ENCODE measurements around the gene GPR31.

Gene GPR31

DNA sequence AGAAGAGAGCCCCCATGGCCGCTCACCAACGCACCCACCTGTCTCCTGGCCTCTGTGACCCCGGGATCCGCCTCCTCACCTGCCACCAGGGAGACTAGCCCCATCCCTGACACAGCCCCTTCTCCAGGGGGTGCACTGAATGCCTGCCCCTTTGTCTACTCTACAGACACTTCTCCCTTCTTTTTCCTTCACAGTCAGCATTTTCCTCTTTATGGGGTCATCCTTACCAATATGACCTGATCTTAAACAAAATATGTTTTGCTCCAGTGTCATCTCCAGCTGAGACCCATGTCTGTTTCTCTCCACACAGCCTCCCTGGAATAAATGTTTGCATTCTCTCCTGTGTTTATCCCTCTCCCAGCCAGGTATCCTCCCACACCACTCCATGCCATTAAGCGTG, 49.5 kb downstream of the GPR31 start:
- TF ChIP-seq, protein P1, sequence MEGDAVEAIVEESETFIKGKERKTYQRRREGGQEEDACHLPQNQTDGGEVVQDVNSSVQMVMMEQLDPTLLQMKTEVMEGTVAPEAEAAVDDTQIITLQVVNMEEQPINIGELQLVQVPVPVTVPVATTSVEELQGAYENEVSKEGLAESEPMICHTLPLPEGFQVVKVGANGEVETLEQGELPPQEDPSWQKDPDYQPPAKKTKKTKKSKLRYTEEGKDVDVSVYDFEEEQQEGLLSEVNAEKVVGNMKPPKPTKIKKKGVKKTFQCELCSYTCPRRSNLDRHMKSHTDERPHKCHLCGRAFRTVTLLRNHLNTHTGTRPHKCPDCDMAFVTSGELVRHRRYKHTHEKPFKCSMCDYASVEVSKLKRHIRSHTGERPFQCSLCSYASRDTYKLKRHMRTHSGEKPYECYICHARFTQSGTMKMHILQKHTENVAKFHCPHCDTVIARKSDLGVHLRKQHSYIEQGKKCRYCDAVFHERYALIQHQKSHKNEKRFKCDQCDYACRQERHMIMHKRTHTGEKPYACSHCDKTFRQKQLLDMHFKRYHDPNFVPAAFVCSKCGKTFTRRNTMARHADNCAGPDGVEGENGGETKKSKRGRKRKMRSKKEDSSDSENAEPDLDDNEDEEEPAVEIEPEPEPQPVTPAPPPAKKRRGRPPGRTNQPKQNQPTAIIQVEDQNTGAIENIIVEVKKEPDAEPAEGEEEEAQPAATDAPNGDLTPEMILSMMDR (IDR thresholded peaks at IDR 0.05; ENCODE audit: insufficient read depth, low read length, poor library complexity, severe bottlenecking) = no peak
- TF ChIP-seq EZH2phosphoT487 (conservative IDR thresholded peaks at IDR 0.05; ENCODE audit: low read length) = no peak
- no peaks in the 10 kb centered on the region for H3K9me3 ChIP-seq (ENCODE audit: insufficient read depth, low read length)
- H3K27ac ChIP-seq (ENCODE audit: low read depth, low read length) = no peak overlapping the region
- no peak overlapping the region for H3K4me3 ChIP-seq (ENCODE audit: insufficient read depth, low read length, poor library complexity, severe bottlenecking)
- no peak overlapping the region for H3K9ac ChIP-seq (ENCODE audit: low read length)
- no peaks in the 10 kb centered on the region for H4K20me1 ChIP-seq (ENCODE audit: low read depth, low read length)
- no peaks in the 10 kb centered on the region for H3K9me2 ChIP-seq (replicated peaks; ENCODE audit: insufficient read depth, low read length)
- no peaks in the 10 kb centered on the region for H3F3A ChIP-seq (ENCODE audit: insufficient read depth)
- no peaks in the 10 kb centered on the region for H3K27me3 ChIP-seq (ENCODE audit: low read length)
- no peaks in the 10 kb centered on the region for H3K36me3 ChIP-seq (ENCODE audit: low read length)
- H3K4me2 ChIP-seq (ENCODE audit: low read depth, low read length, poor library complexity, severe bottlenecking) = no peak overlapping the region
- no peaks in the 10 kb centered on the region for H3K79me2 ChIP-seq (ENCODE audit: insufficient read depth, low read length)
- no peak overlapping the region for H2AFZ ChIP-seq (ENCODE audit: low read depth, low read length, severe bottlenecking)

DNA sequence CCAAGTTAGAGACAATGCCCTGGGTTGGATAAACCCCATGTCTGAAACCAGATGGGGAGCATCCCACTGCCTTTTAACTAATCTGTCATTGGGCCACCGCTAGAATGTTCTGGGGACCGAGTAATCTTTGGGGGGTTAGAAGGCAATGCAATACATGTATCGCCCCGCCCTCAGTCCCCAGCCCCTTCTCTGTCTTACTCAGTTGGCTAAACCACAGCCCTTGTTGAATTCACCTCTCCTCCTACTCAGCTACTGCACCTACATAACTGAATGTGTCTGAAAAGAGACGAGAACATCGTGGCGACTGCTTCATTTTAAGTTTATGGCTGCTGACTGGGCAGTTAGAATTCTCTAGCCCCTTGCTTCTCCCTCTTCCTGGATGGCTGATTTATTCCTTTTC, 50.0 kb downstream of the GPR31 start:
- no peak overlapping the region for H2AFZ ChIP-seq (ENCODE audit: low read depth, low read length, severe bottlenecking)
- no peak overlapping the region for H3K9ac ChIP-seq (ENCODE audit: low read length)
- H3K4me3 ChIP-seq (ENCODE audit: insufficient read depth, low read length, poor library complexity, severe bottlenecking) = no peak overlapping the region
- H4K20me1 ChIP-seq (ENCODE audit: low read depth, low read length) = no peaks in the 10 kb centered on the region
- no peak overlapping the region for H3K27ac ChIP-seq (ENCODE audit: low read depth, low read length)
- no peaks in the 10 kb centered on the region for H3F3A ChIP-seq (ENCODE audit: insufficient read depth)
- H3K27me3 ChIP-seq (ENCODE audit: low read length) = no peaks in the 10 kb centered on the region
- H3K4me2 ChIP-seq (ENCODE audit: low read depth, low read length, poor library complexity, severe bottlenecking) = no peak overlapping the region
- no peaks in the 10 kb centered on the region for H3K9me3 ChIP-seq (ENCODE audit: insufficient read depth, low read length)
- no peaks in the 10 kb centered on the region for H3K36me3 ChIP-seq (ENCODE audit: low read length)
- H3K79me2 ChIP-seq (ENCODE audit: insufficient read depth, low read length) = no peaks in the 10 kb centered on the region
- TF ChIP-seq, protein P1 (IDR thresholded peaks at IDR 0.05; ENCODE audit: insufficient read depth, low read length, poor library complexity, severe bottlenecking) = no peak
- no peak for TF ChIP-seq EZH2phosphoT487 (conservative IDR thresholded peaks at IDR 0.05; ENCODE audit: low read length)
- no peaks in the 10 kb centered on the region for H3K9me2 ChIP-seq (replicated peaks; ENCODE audit: insufficient read depth, low read length)

DNA sequence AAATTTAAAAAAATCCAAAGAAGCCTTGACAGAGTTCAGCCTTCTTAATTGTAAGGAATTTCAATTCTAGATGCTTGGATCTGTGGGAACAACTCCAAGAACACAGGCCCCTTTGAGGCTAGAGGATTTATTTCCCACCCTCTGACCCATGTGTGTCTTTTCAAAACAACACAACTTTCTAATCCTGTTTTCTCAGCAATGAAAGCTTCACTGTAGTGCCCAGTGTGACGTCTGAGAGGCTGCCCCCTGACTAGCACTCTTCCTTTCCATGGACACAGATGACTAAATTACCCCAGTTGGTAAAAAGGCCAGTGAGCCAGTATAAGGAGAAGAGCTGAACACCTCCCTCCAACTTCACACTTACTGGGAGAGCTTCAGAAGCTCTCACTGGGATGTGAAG, 51.4 kb downstream of the GPR31 start:
- TF ChIP-seq, protein P1 (IDR thresholded peaks at IDR 0.05; ENCODE audit: insufficient read depth, low read length, poor library complexity, severe bottlenecking) = no peak
- TF ChIP-seq EZH2phosphoT487 (conservative IDR thresholded peaks at IDR 0.05; ENCODE audit: low read length) = no peak
- Histone ChIP-seq H3K4me3 (ENCODE audit: insufficient read depth, low read length, poor library complexity, severe bottlenecking) (no peak overlapping the region), H3K9me3 (ENCODE audit: insufficient read depth, low read length) (no peaks in the 10 kb centered on the region), H2AFZ (ENCODE audit: low read depth, low read length, severe bottlenecking) (no peak overlapping the region), H3K36me3 (ENCODE audit: low read length) (no peaks in the 10 kb centered on the region), H3K4me2 (ENCODE audit: low read depth, low read length, poor library complexity, severe bottlenecking) (no peak overlapping the region), H4K20me1 (ENCODE audit: low read depth, low read length) (no peaks in the 10 kb centered on the region), H3K9me2 (replicated peaks; ENCODE audit: insufficient read depth, low read length) (no peaks in the 10 kb centered on the region), H3F3A (ENCODE audit: insufficient read depth) (no peaks in the 10 kb centered on the region), H3K79me2 (ENCODE audit: insufficient read depth, low read length) (no peaks in the 10 kb centered on the region), H3K9ac (ENCODE audit: low read length) (no peak overlapping the region), H3K27ac (ENCODE audit: low read depth, low read length) (no peak overlapping the region), H3K27me3 (ENCODE audit: low read length) (no peaks in the 10 kb centered on the region)

Data from SU-DHL-6 (cell line).